Body of pancreas (tissue), 4 donors: ENCODE results near the gene ZNF24.

Experiments used
- POLR2A ChIP-seq, 3 donors: fragments of 450-650 bp; IDR thresholded peaks; one replicate each; pipeline ENCODE4 v1.6.1; 2016; ENCODE audit warnings: antibody characterized with exemption in 3 of 3, mild to moderate bottlenecking in 2 of 3
- TF ChIP-seq, protein P1 (sequence below), 7 experiments: fragments of 450-650 bp in 4 of 7; fragments of 200-600 bp in 3 of 7; sonication (generic) in 3 of 7; IDR thresholded peaks; one replicate each; pipeline ENCODE4 v1.5.1; 2016 to 2019; ENCODE audit warnings: antibody characterized with exemption in 7 of 7

- peak; percentile 58 to 91 (median 89) for TF ChIP-seq POLR2A (IDR thresholded peaks at IDR 0.05)
- TF ChIP-seq, protein P1, sequence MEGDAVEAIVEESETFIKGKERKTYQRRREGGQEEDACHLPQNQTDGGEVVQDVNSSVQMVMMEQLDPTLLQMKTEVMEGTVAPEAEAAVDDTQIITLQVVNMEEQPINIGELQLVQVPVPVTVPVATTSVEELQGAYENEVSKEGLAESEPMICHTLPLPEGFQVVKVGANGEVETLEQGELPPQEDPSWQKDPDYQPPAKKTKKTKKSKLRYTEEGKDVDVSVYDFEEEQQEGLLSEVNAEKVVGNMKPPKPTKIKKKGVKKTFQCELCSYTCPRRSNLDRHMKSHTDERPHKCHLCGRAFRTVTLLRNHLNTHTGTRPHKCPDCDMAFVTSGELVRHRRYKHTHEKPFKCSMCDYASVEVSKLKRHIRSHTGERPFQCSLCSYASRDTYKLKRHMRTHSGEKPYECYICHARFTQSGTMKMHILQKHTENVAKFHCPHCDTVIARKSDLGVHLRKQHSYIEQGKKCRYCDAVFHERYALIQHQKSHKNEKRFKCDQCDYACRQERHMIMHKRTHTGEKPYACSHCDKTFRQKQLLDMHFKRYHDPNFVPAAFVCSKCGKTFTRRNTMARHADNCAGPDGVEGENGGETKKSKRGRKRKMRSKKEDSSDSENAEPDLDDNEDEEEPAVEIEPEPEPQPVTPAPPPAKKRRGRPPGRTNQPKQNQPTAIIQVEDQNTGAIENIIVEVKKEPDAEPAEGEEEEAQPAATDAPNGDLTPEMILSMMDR (IDR thresholded peaks at IDR 0.05) = no peak
Observed at GRCh38 chr18:35290094-35290735, 54.0 kb downstream of the ZNF24 start, which contains the start of gene ZSCAN30.
